ENCODE data around the gene CARD18. TPM values are rescaled to one million over a fixed set of nuclear protein-coding genes. Genes with fewer than 3 reads are reported as not detected.
A peak's percentile ranks its signal among the peaks of the same experiment; 100 is the strongest.

CARD18 gene
- total and polyA plus RNA-seq, 4 donors = not detected

DNA sequence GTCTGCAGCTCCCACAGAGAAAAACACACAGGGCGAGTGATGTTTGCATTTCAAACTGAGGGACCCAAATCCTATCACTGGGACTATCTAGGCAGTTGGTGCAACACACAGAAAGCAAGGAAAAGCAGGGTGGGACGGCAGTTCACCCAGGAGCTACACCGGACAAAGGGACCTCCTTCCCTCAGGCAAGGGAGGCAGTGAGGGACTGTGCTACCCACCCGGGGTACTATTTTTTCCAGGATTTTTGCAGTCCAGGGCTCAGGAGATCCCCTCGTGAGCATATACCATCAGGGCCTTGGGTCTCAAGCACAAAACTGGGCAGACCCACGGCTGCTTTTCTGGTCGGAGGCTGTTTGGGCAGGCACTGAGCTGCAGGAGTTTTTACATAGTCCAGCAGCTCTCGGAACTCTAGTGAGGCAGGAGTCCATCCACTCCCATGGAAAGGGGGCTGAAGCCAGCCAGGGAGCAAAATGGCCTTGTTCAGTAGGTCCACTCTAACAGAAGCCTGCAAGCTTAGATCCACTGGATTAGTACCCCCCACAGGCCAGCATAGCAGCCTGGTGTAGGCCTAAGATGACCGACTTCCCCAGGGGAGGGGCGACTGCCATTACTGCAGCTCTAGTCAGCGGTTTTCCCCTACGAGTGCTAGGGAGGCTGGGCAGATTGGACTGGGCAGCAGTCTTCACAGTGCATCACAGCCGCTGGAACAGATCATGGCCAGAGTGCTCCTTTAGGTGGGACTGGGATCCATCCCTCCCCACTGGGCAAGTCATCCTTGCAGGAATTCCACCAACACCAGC lies 28.2 kb downstream of the CARD18 start:
- Histone ChIP-seq H3K4me3 (ENCODE audit: low read depth in 1 of 3, low read length in 3 of 3) (no peak overlapping the region), H3K9ac (ENCODE audit: low read depth in 1 of 2, low read length in 2 of 2) (no peak overlapping the region), H3K27ac (ENCODE audit: low read depth in 1 of 2, low read length in 2 of 2) (no peak overlapping the region), H3K36me3 (ENCODE audit: control insufficient read depth in 4 of 4, insufficient read depth in 3 of 4, low read depth in 1 of 4, low read length in 3 of 4) (no peaks in the 10 kb centered on the region), H3K4me1 (ENCODE audit: control insufficient read depth in 4 of 4, insufficient read depth in 4 of 4, low read length in 3 of 4) (no peaks in the 10 kb centered on the region), H3K9me3 (ENCODE audit: control insufficient read depth in 4 of 4, low read length in 3 of 4) (no peaks in the 10 kb centered on the region), H3K27me3 (ENCODE audit: control insufficient read depth in 4 of 4, insufficient read depth in 4 of 4, low read length in 3 of 4) (peaks cover 0 to 2% (median 0%) of the 10 kb centered on the region in 4 donors)
- TF ChIP-seq FOXA1 (IDR thresholded peaks at IDR 0.05) (no peak), JUND (IDR thresholded peaks at IDR 0.05) (no peak), YY1 (IDR thresholded peaks at IDR 0.05) (no peak), RAD21 (IDR thresholded peaks at IDR 0.05) (no peak), NR2F2 (IDR thresholded peaks at IDR 0.05) (no peak), TAF1 (conservative IDR thresholded peaks at IDR 0.05) (no peak), EGR1 (IDR thresholded peaks at IDR 0.05; ENCODE audit: low read depth in 2 of 2) (no peak), FOXA2 (IDR thresholded peaks at IDR 0.05) (no peak)
- TF ChIP-seq, protein P1, sequence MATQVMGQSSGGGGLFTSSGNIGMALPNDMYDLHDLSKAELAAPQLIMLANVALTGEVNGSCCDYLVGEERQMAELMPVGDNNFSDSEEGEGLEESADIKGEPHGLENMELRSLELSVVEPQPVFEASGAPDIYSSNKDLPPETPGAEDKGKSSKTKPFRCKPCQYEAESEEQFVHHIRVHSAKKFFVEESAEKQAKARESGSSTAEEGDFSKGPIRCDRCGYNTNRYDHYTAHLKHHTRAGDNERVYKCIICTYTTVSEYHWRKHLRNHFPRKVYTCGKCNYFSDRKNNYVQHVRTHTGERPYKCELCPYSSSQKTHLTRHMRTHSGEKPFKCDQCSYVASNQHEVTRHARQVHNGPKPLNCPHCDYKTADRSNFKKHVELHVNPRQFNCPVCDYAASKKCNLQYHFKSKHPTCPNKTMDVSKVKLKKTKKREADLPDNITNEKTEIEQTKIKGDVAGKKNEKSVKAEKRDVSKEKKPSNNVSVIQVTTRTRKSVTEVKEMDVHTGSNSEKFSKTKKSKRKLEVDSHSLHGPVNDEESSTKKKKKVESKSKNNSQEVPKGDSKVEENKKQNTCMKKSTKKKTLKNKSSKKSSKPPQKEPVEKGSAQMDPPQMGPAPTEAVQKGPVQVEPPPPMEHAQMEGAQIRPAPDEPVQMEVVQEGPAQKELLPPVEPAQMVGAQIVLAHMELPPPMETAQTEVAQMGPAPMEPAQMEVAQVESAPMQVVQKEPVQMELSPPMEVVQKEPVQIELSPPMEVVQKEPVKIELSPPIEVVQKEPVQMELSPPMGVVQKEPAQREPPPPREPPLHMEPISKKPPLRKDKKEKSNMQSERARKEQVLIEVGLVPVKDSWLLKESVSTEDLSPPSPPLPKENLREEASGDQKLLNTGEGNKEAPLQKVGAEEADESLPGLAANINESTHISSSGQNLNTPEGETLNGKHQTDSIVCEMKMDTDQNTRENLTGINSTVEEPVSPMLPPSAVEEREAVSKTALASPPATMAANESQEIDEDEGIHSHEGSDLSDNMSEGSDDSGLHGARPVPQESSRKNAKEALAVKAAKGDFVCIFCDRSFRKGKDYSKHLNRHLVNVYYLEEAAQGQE (IDR thresholded peaks at IDR 0.05) = no peak
- TF ChIP-seq, protein P2, sequence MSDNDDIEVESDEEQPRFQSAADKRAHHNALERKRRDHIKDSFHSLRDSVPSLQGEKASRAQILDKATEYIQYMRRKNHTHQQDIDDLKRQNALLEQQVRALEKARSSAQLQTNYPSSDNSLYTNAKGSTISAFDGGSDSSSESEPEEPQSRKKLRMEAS (IDR thresholded peaks at IDR 0.05) = no peak
- WGBS = 72% methylated on average over 13 of the region's 13 CpGs
- no peak for DNase-seq (ENCODE audit: low spot score)

DNA sequence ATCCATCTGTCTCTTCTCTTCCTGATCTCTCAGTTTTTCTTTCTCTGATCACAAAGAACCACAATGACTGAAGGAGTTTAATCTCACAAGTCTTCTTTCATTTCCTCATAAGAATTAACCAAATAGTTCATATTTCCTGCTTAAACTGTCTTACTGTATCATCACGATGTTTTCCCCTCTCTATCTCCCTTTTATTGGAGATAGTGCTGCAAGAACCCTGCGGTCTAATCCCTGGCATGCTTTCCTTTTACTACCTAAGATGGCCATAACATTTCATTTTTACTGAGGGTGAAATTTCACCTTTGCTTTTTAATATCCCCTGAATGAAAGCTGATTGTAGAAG lies 28.9 kb downstream of the CARD18 start:
- Histone ChIP-seq H3K27me3 (ENCODE audit: control insufficient read depth in 4 of 4, insufficient read depth in 4 of 4, low read length in 3 of 4) (peaks cover 0 to 2% (median 0%) of the 10 kb centered on the region in 4 donors), H3K27ac (ENCODE audit: low read depth in 1 of 2, low read length in 2 of 2) (no peak overlapping the region), H3K9me3 (ENCODE audit: control insufficient read depth in 4 of 4, low read length in 3 of 4) (no peaks in the 10 kb centered on the region), H3K4me1 (ENCODE audit: control insufficient read depth in 4 of 4, insufficient read depth in 4 of 4, low read length in 3 of 4) (no peaks in the 10 kb centered on the region), H3K36me3 (ENCODE audit: control insufficient read depth in 4 of 4, insufficient read depth in 3 of 4, low read depth in 1 of 4, low read length in 3 of 4) (no peaks in the 10 kb centered on the region), H3K4me3 (ENCODE audit: low read depth in 1 of 3, low read length in 3 of 3) (no peak overlapping the region), H3K9ac (ENCODE audit: low read depth in 1 of 2, low read length in 2 of 2) (no peak overlapping the region)
- no peak for TF ChIP-seq GABPA (IDR thresholded peaks at IDR 0.05 in 1 of 2, conservative IDR thresholded peaks at IDR 0.05 in 1 of 2)
- TF ChIP-seq RAD21 (IDR thresholded peaks at IDR 0.05) = peak in 1 of 2 donors; percentile 0
- TF ChIP-seq FOXA1 (IDR thresholded peaks at IDR 0.05) = no peak
- 44% methylated on average over 2 of the region's 2 CpGs for WGBS
- no peak for DNase-seq (ENCODE audit: low spot score)

DNA sequence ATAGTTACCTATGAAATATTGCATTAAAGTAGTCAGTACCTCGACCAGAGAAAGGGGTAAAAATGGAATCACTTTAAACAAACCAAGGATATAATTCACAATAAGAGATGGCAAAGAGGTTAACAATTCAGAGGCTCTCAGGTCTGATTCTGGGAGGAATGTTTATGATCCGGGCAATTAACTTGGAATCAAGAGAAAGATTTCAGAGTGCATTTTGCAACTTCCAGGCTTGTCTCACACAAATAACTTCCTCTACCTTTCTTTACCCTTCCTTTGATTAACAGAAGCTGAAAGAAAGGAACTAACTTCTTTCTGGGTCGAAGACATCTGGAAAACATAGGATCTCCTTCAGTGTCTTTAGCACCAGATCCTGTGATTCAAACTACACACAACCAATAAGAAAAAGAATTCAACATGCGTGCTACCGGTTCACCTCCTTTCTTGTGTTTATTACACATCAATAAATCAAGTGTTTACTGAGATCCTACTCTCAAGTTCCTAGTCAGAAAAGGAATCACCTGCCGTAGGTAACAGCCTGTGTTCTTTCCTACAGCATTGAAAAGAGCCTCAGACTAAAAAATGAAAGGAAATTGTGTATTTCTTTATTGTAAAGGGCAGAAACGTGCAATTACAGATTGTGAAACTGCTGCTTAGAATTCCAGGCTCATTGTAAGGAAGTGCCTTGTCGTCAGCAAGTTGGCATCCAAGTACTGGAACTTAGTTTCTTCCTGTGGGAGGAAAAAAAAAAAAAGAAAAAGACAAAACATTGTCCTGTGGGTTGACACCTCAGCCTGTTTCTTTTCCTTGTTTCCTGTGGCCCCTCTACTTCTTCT lies 29.5 kb downstream of the CARD18 start:
- Histone ChIP-seq H3K36me3 (ENCODE audit: control insufficient read depth in 4 of 4, insufficient read depth in 3 of 4, low read depth in 1 of 4, low read length in 3 of 4) (no peaks in the 10 kb centered on the region), H3K4me3 (ENCODE audit: low read depth in 1 of 3, low read length in 3 of 3) (no peak overlapping the region), H3K27ac (ENCODE audit: low read depth in 1 of 2, low read length in 2 of 2) (no peak overlapping the region), H3K27me3 (ENCODE audit: control insufficient read depth in 4 of 4, insufficient read depth in 4 of 4, low read length in 3 of 4) (peaks cover 0 to 2% (median 0%) of the 10 kb centered on the region in 4 donors), H3K9ac (ENCODE audit: low read depth in 1 of 2, low read length in 2 of 2) (no peak overlapping the region), H3K9me3 (ENCODE audit: control insufficient read depth in 4 of 4, low read length in 3 of 4) (no peaks in the 10 kb centered on the region), H3K4me1 (ENCODE audit: control insufficient read depth in 4 of 4, insufficient read depth in 4 of 4, low read length in 3 of 4) (no peaks in the 10 kb centered on the region)
- TF ChIP-seq, protein P3, sequence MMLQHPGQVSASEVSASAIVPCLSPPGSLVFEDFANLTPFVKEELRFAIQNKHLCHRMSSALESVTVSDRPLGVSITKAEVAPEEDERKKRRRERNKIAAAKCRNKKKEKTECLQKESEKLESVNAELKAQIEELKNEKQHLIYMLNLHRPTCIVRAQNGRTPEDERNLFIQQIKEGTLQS (IDR thresholded peaks at IDR 0.05) = no peak
- peak in 1 of 2 donors; percentile 7 for TF ChIP-seq RAD21 (IDR thresholded peaks at IDR 0.05)
- TF ChIP-seq, protein P2 (IDR thresholded peaks at IDR 0.05) = no peak
- no peak for DNase-seq (ENCODE audit: low spot score)
- 44% methylated on average over 8 of the region's 8 CpGs for whole genome bisulfite sequencing
